GM23248 (cell line): Measurements from ENCODE around the gene SLIT3.

Experiments used
- EZH2 ChIP-seq: fragments of 200-600 bp; sonication (generic); IDR thresholded peaks from 2 replicates; pipeline ENCODE4 v1.6.1; 2018; ENCODE audit warnings: antibody characterized with exemption, mild to moderate bottlenecking; ENCODE audit not compliant: insufficient read depth, poor library complexity, severe bottlenecking
- EZH2phosphoT487 ChIP-seq: fragments of 200-600 bp; sonication (generic); IDR thresholded peaks from 2 replicates; pipeline ENCODE4 v1.6.1; 2018; ENCODE audit warnings: antibody characterized with exemption, moderate library complexity, mild to moderate bottlenecking, low read depth; ENCODE audit not compliant: insufficient read depth

GRCh38 chr5:169054506-169054905, 246.4 kb downstream of the SLIT3 start:
- no peak for TF ChIP-seq EZH2
- TF ChIP-seq EZH2phosphoT487, result no peak
